ENCODE data around the gene EML3. TPM values are rescaled to one million over a fixed set of nuclear protein-coding genes. Genes with fewer than 3 reads are reported as not detected.

The EML3 gene
- total RNA-seq, 2 donors from 2014 or later: 37.5 to 58.7 TPM

GRCh38 chr11:62614275-62614674 is 1.7 kb upstream of the EML3 start:
- no peak for TF ChIP-seq CTCF (IDR thresholded peaks at IDR 0.05)
- Histone ChIP-seq H3K4me1 (peaks cover 6% of the 10 kb centered on the region), H3K36me3 (no peaks in the 10 kb centered on the region), H3K27me3 (no peaks in the 10 kb centered on the region), H3K27ac (no peak overlapping the region), H3K9ac (ENCODE audit: low read depth in 2 of 2, low read length in 2 of 2) (no peak overlapping the region), H3K4me3 (no peak overlapping the region), H3K9me3 (no peaks in the 10 kb centered on the region)
- DNase-seq: no peak
- intact Hi-C loops (cut with DNase I): no loop called here

DNA sequence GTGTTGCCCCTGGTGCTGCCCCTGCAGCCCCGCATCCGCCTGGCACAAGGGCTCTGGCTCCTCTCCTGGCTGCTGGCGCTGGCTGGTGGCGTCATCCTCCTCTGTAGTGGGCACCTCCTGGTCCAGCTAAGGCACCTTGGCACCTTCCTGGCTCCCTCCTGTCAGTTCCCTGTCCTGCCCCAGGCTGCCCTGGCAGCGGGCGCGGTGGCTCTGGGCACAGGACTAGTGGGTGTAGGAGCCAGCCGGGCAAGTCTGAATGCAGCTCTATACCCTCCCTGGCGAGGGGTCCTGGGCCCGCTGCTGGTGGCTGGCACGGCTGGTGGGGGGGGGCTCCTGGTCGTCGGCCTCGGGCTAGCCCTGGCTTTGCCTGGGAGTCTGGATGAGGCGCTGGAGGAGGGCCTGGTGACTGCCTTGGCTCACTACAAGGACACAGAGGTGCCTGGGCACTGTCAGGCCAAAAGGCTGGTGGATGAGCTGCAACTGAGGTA is 760 bp upstream of the EML3 start:
- TF ChIP-seq CTCF (IDR thresholded peaks at IDR 0.05): no peak
- peak overlapping the region in 1 of 2 donors; percentile 63 for H3K9ac ChIP-seq (ENCODE audit: low read depth in 2 of 2, low read length in 2 of 2)
- intact Hi-C loops (cut with DNase I): no loop called here
- H3K27ac ChIP-seq: peak overlapping the region; percentile 97
- peaks cover 6% of the 10 kb centered on the region for H3K4me1 ChIP-seq
- H3K36me3 ChIP-seq: no peaks in the 10 kb centered on the region
- H3K9me3 ChIP-seq: no peaks in the 10 kb centered on the region
- H3K27me3 ChIP-seq: no peaks in the 10 kb centered on the region
- H3K4me3 ChIP-seq: peak overlapping the region; percentile 80
- no peak for DNase-seq

- Histone ChIP-seq H3K4me1 (peaks cover 6% of the 10 kb centered on the region), H3K27ac (peak overlapping the region; percentile 97), H3K9me3 (no peaks in the 10 kb centered on the region), H3K27me3 (no peaks in the 10 kb centered on the region), H3K36me3 (no peaks in the 10 kb centered on the region), H3K4me3 (peak overlapping the region; percentile 80), H3K9ac (ENCODE audit: low read depth in 2 of 2, low read length in 2 of 2) (peak overlapping the region; percentile 80 to 85)
- no peak for TF ChIP-seq CTCF (IDR thresholded peaks at IDR 0.05)
- intact Hi-C loops (cut with DNase I): no loop called here
- peak; percentile 58 for DNase-seq
Measured at GRCh38 chr11:62611705-62612365, 740 bp downstream of the EML3 start.

DNA sequence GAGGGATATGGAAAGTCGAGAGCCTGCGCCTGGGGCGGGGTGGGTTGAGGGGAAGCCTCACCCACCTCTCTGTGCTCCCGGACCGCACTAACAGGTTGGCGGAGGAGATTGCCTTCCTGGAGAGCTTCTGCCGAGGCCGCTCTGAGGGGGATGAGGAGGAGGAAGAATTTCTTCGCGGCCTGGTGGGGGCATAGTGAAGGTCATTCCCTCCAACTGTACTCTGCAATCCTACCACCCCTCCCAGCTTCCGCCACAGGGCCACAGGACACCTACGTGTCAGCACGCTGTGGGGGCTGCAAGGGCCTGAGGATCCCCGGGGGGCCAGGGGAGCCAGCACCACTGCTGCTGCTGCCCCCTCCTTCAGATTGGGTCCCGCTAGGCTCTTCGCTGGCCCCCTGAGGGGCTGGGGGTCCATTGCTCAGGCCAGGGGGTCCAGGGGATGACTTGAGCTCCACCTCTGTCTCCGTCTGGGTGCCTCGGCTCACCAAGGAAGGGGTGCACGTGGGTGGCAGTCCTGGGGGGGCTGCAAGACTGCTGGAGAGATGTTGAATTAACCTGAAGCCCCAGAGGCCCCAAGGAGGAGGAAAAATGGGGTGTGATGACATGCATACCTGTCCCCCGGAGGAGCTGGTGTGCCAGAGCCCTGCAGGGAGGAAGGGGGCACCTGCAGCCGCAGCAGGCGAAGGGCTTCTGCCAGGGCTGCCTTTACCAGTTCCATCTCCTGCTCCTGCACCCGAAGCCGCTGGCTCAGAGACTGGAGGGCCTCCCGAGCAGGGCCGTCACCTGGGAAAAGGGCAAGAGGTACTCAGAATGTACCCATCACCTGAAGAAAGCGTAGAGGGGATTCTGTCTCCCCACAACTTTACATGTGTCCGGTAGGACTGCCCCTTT is 1.5 kb downstream of the EML3 start:
- H3K27ac ChIP-seq: peak overlapping the region; percentile 97
- intact Hi-C loops (cut with DNase I): no loop called here
- H3K9ac ChIP-seq (ENCODE audit: low read depth in 2 of 2, low read length in 2 of 2): peak overlapping the region; percentile 80 to 85
- H3K36me3 ChIP-seq: no peaks in the 10 kb centered on the region
- no peak for TF ChIP-seq CTCF (IDR thresholded peaks at IDR 0.05)
- peak overlapping the region; percentile 80 for H3K4me3 ChIP-seq
- DNase-seq: no peak
- no peaks in the 10 kb centered on the region for H3K9me3 ChIP-seq
- H3K4me1 ChIP-seq: peaks cover 6% of the 10 kb centered on the region
- no peaks in the 10 kb centered on the region for H3K27me3 ChIP-seq

DNA sequence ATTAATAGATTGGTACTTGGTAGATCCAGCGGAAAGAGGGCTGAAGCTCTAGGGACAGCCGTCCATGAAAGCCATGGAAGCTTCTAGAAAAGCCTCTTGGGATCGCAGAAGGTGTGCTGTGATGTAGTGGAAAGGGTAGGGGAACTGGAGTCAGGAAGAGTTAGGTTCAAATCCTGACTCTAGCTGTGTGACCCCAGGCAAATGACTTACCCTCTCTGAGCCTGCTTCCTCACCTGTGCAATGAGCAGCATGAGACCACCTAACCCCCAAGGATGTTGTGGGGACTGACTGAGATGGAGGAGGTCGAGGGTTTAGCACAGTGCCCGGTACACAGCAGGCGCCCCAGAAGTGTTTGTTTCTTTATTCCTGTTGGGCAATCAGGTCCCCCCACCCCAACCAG is 2.2 kb downstream of the EML3 start:
- intact Hi-C loops (cut with DNase I): no loop called here
- H3K9me3 ChIP-seq: no peaks in the 10 kb centered on the region
- H3K9ac ChIP-seq (ENCODE audit: low read depth in 2 of 2, low read length in 2 of 2): peak overlapping the region in 1 of 2 donors; percentile 9
- no peak overlapping the region for H3K27ac ChIP-seq
- no peak for DNase-seq
- H3K27me3 ChIP-seq: no peaks in the 10 kb centered on the region
- H3K4me3 ChIP-seq: no peak overlapping the region
- no peaks in the 10 kb centered on the region for H3K36me3 ChIP-seq
- no peak for TF ChIP-seq CTCF (IDR thresholded peaks at IDR 0.05)
- H3K4me1 ChIP-seq: peaks cover 6% of the 10 kb centered on the region
